ENCODE results near the gene RAD51B.

RAD51B gene

DNA sequence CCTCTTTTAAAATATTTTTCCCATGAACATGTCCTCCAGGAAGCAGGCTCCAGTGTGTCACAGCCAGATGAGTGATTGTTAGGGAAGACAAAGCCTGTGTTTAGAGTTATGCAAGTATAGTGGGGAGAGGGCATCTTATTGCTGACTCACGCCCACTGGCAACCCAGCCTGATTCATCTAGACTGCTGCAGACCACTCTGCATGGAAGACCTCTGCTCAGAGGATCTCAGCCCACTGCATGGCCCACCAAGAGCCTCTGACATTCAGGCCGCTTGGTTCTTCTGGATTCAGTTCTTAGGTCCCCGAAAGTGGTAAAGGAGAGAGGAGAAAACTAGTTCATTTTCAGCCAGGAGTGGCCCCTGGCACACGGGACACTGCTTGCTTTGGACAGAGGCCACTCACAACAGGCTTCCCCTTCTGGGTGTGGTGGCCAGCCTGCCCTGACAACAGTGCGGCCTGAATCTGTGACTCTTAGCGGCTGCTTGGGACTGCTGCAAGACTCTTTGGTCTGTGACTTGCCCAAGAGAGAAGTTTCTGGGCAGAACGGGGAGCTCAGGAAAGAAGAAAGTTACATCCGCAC, 707.0 kb downstream of the RAD51B start:
- H3K27ac ChIP-seq (ENCODE audit: low read depth, low read length): peak overlapping the region; percentile 17
- no peak overlapping the region for H3K4me3 ChIP-seq (ENCODE audit: low read depth in 1 of 2, low read length in 2 of 2)
- H3K9me3 ChIP-seq (ENCODE audit: control insufficient read depth in 1 of 2, low read length in 2 of 2): peaks cover 3 to 5% of the 10 kb centered on the region in 2 donors
- H3K36me3 ChIP-seq (ENCODE audit: control insufficient read depth in 1 of 2, insufficient read depth in 2 of 2, low read length in 2 of 2): no peaks in the 10 kb centered on the region
- H3K9ac ChIP-seq (ENCODE audit: low read depth in 1 of 2, low read length in 2 of 2): no peak overlapping the region
- no peaks in the 10 kb centered on the region for H3K27me3 ChIP-seq (ENCODE audit: control insufficient read depth in 1 of 2, insufficient read depth in 2 of 2, low read length in 2 of 2)
- peaks cover 11 to 40% of the 10 kb centered on the region in 2 donors for H3K4me1 ChIP-seq (ENCODE audit: control insufficient read depth in 1 of 2, insufficient read depth in 2 of 2, low read length in 2 of 2)

GRCh38 chr14:68527329-68527851, 707.8 kb downstream of the RAD51B start:
- Histone ChIP-seq H3K4me3 (ENCODE audit: low read depth in 1 of 2, low read length in 2 of 2) (no peak overlapping the region), H3K9me3 (ENCODE audit: control insufficient read depth in 1 of 2, low read length in 2 of 2) (peaks cover 3 to 5% of the 10 kb centered on the region in 2 donors), H3K27me3 (ENCODE audit: control insufficient read depth in 1 of 2, insufficient read depth in 2 of 2, low read length in 2 of 2) (no peaks in the 10 kb centered on the region), H3K36me3 (ENCODE audit: control insufficient read depth in 1 of 2, insufficient read depth in 2 of 2, low read length in 2 of 2) (no peaks in the 10 kb centered on the region), H3K9ac (ENCODE audit: low read depth in 1 of 2, low read length in 2 of 2) (no peak overlapping the region), H3K4me1 (ENCODE audit: control insufficient read depth in 1 of 2, insufficient read depth in 2 of 2, low read length in 2 of 2) (peaks cover 11 to 32% of the 10 kb centered on the region in 2 donors), H3K27ac (ENCODE audit: low read depth, low read length) (peak overlapping the region; percentile 55)

- Histone ChIP-seq H3K9ac (ENCODE audit: low read depth in 1 of 2, low read length in 2 of 2) (no peak overlapping the region), H3K4me3 (ENCODE audit: low read depth in 1 of 2, low read length in 2 of 2) (no peak overlapping the region), H3K27ac (ENCODE audit: low read depth, low read length) (no peak overlapping the region), H3K36me3 (ENCODE audit: control insufficient read depth in 1 of 2, insufficient read depth in 2 of 2, low read length in 2 of 2) (no peaks in the 10 kb centered on the region), H3K4me1 (ENCODE audit: control insufficient read depth in 1 of 2, insufficient read depth in 2 of 2, low read length in 2 of 2) (peaks cover 11 to 26% of the 10 kb centered on the region in 2 donors), H3K9me3 (ENCODE audit: control insufficient read depth in 1 of 2, low read length in 2 of 2) (peaks cover 3 to 5% of the 10 kb centered on the region in 2 donors), H3K27me3 (ENCODE audit: control insufficient read depth in 1 of 2, insufficient read depth in 2 of 2, low read length in 2 of 2) (no peaks in the 10 kb centered on the region)
These were observed 708.6 kb downstream of the RAD51B start for GRCh38 chr14:68528040-68528687.

DNA sequence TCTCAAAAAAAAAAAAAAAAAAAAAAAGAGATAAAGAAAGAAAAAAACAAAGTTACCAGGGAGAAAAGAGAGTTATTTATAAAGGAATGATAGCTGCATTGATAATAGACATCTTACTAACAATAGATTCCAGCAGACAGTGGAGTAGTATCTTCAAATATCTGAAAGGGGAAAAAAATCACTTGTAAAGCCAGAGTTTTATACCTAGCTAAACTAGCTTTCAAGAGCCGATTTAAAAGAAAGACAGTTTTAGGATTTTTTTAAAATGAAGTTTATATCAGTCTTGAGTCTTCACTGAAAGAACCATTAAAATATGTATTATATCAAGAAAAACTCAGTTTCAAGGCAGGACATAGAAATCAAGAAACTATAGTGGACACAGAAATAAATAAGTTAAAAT, 710.9 kb downstream of the RAD51B start:
- H3K36me3 ChIP-seq (ENCODE audit: control insufficient read depth in 1 of 2, insufficient read depth in 2 of 2, low read length in 2 of 2): no peaks in the 10 kb centered on the region
- H3K9ac ChIP-seq (ENCODE audit: low read depth in 1 of 2, low read length in 2 of 2): no peak overlapping the region

DNA sequence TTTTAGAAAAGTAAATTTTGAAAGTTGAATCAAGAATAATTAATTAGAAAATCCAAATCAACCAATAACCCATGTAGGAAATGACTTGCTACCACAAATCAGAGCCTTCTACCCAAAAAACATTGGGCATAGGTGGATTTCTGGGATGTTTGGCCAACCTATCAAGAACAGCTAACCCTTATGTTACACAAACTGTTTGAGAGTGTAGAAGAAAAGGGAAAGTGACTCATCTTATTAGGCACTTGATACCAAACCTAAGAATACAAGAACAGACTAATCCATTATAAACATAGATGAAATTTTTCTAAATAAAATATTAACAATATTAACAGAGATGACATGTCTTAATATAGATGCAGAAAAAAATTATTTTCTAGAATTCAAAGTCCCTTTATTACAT, 712.9 kb downstream of the RAD51B start:
- Histone ChIP-seq H3K4me1 (ENCODE audit: control insufficient read depth in 1 of 2, insufficient read depth in 2 of 2, low read length in 2 of 2) (peaks cover 1 to 13% of the 10 kb centered on the region in 2 donors), H3K9ac (ENCODE audit: low read depth in 1 of 2, low read length in 2 of 2) (no peak overlapping the region), H3K4me3 (ENCODE audit: low read depth in 1 of 2, low read length in 2 of 2) (no peak overlapping the region), H3K27ac (ENCODE audit: low read depth, low read length) (no peak overlapping the region), H3K27me3 (ENCODE audit: control insufficient read depth in 1 of 2, insufficient read depth in 2 of 2, low read length in 2 of 2) (no peaks in the 10 kb centered on the region), H3K36me3 (ENCODE audit: control insufficient read depth in 1 of 2, insufficient read depth in 2 of 2, low read length in 2 of 2) (no peaks in the 10 kb centered on the region), H3K9me3 (ENCODE audit: control insufficient read depth in 1 of 2, low read length in 2 of 2) (peaks cover 3 to 5% of the 10 kb centered on the region in 2 donors)

More for the DNA sequence above, 710.9 kb downstream of the RAD51B start:
- Histone ChIP-seq H3K27ac (ENCODE audit: low read depth, low read length) (no peak overlapping the region), H3K27me3 (ENCODE audit: control insufficient read depth in 1 of 2, insufficient read depth in 2 of 2, low read length in 2 of 2) (no peaks in the 10 kb centered on the region), H3K4me3 (ENCODE audit: low read depth in 1 of 2, low read length in 2 of 2) (no peak overlapping the region), H3K4me1 (ENCODE audit: control insufficient read depth in 1 of 2, insufficient read depth in 2 of 2, low read length in 2 of 2) (peaks cover 11 to 24% of the 10 kb centered on the region in 2 donors), H3K9me3 (ENCODE audit: control insufficient read depth in 1 of 2, low read length in 2 of 2) (peaks cover 3 to 5% of the 10 kb centered on the region in 2 donors)

GRCh38 chr14:68534276-68534675, 714.7 kb downstream of the RAD51B start:
- Histone ChIP-seq H3K27me3 (ENCODE audit: control insufficient read depth in 1 of 2, insufficient read depth in 2 of 2, low read length in 2 of 2) (no peaks in the 10 kb centered on the region), H3K36me3 (ENCODE audit: control insufficient read depth in 1 of 2, insufficient read depth in 2 of 2, low read length in 2 of 2) (no peaks in the 10 kb centered on the region), H3K27ac (ENCODE audit: low read depth, low read length) (no peak overlapping the region)

DNA sequence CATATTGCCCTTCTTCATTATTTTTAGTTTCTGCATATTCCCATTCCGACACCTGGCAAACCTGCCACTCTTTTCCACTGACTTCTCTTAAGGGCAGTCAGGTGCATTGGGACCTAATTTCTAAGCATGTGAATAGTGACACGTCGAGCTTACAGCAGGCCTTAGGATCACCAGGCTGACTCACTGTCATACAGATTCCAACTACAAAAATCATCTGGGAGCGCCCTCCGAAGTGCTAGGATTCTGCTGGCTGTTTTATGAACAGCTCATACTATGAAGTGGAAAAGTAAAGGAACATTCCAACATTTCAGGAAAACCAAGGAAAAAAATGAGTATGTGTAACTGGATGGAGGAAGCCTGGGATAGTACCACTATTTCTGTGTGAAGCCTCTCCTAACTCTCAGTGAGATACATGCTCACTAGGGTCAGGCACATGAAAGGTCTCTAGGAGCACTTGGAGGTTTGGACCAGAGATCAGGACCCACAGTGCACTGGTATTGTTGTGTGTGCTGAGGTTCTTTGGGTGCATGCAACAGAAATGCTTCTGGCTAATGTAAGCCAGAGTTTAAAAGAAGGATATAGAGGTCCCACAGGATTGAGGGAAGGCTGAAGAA, 715.9 kb downstream of the RAD51B start:
- Histone ChIP-seq H3K4me1 (ENCODE audit: control insufficient read depth in 1 of 2, insufficient read depth in 2 of 2, low read length in 2 of 2) (no peaks in the 10 kb centered on the region), H3K9ac (ENCODE audit: low read depth in 1 of 2, low read length in 2 of 2) (no peak overlapping the region), H3K27ac (ENCODE audit: low read depth, low read length) (no peak overlapping the region), H3K4me3 (ENCODE audit: low read depth in 1 of 2, low read length in 2 of 2) (no peak overlapping the region), H3K27me3 (ENCODE audit: control insufficient read depth in 1 of 2, insufficient read depth in 2 of 2, low read length in 2 of 2) (no peaks in the 10 kb centered on the region), H3K36me3 (ENCODE audit: control insufficient read depth in 1 of 2, insufficient read depth in 2 of 2, low read length in 2 of 2) (no peaks in the 10 kb centered on the region), H3K9me3 (ENCODE audit: control insufficient read depth in 1 of 2, low read length in 2 of 2) (no peaks in the 10 kb centered on the region)

More at GRCh38 chr14:68534276-68534675, 714.7 kb downstream of the RAD51B start:
- no peak overlapping the region for H3K9ac ChIP-seq (ENCODE audit: low read depth in 1 of 2, low read length in 2 of 2)
- no peaks in the 10 kb centered on the region for H3K4me1 ChIP-seq (ENCODE audit: control insufficient read depth in 1 of 2, insufficient read depth in 2 of 2, low read length in 2 of 2)
- H3K4me3 ChIP-seq (ENCODE audit: low read depth in 1 of 2, low read length in 2 of 2): no peak overlapping the region
- peaks cover 3% of the 10 kb centered on the region in 2 donors for H3K9me3 ChIP-seq (ENCODE audit: control insufficient read depth in 1 of 2, low read length in 2 of 2)

DNA sequence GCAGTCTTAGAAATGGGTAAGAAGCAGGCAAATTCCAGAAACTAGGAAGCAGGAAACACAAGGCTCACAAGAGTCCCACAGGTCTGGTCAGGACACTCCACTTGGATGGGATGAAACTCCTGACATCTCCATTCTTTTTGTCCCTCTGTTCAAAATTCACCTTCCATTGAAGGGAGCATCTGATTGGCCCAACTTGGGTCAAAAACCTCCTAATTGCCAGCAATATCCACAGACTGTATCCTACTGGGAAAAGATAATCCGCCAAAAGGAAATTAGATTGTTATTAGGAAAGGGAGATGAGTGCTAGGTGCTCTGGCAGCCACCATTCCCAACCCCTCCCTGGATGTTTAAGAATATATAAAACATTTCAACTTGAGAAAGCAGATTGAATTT, 716.4 kb downstream of the RAD51B start:
- H3K4me3 ChIP-seq (ENCODE audit: low read depth in 1 of 2, low read length in 2 of 2): no peak overlapping the region
- H3K27ac ChIP-seq (ENCODE audit: low read depth, low read length): no peak overlapping the region
- no peaks in the 10 kb centered on the region for H3K9me3 ChIP-seq (ENCODE audit: control insufficient read depth in 1 of 2, low read length in 2 of 2)
- no peaks in the 10 kb centered on the region for H3K4me1 ChIP-seq (ENCODE audit: control insufficient read depth in 1 of 2, insufficient read depth in 2 of 2, low read length in 2 of 2)
- no peaks in the 10 kb centered on the region for H3K36me3 ChIP-seq (ENCODE audit: control insufficient read depth in 1 of 2, insufficient read depth in 2 of 2, low read length in 2 of 2)
- H3K27me3 ChIP-seq (ENCODE audit: control insufficient read depth in 1 of 2, insufficient read depth in 2 of 2, low read length in 2 of 2): no peaks in the 10 kb centered on the region
- no peak overlapping the region for H3K9ac ChIP-seq (ENCODE audit: low read depth in 1 of 2, low read length in 2 of 2)

DNA sequence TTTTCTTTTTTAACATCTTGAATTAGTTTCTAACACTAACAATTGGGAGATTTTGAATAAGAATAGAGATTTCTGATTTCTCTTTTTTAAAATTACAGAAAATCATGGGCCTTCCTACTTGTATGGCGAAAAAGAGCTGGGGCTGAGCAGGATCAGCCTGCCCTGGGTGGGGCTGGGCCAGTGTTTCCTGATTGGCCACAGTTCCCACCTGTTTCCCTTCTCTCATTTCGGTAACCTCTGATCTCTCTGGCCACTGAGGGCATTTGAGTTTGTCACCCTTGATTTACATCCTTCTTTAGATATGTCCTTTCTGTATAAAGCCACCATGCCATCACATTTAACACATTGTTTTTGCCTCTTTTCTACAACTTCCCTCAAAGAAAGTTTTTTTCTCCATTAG, 719.1 kb downstream of the RAD51B start:
- Histone ChIP-seq H3K36me3 (ENCODE audit: control insufficient read depth in 1 of 2, insufficient read depth in 2 of 2, low read length in 2 of 2) (no peaks in the 10 kb centered on the region), H3K9me3 (ENCODE audit: control insufficient read depth in 1 of 2, low read length in 2 of 2) (no peaks in the 10 kb centered on the region), H3K27ac (ENCODE audit: low read depth, low read length) (no peak overlapping the region), H3K27me3 (ENCODE audit: control insufficient read depth in 1 of 2, insufficient read depth in 2 of 2, low read length in 2 of 2) (no peaks in the 10 kb centered on the region), H3K4me3 (ENCODE audit: low read depth in 1 of 2, low read length in 2 of 2) (no peak overlapping the region), H3K9ac (ENCODE audit: low read depth in 1 of 2, low read length in 2 of 2) (no peak overlapping the region), H3K4me1 (ENCODE audit: control insufficient read depth in 1 of 2, insufficient read depth in 2 of 2, low read length in 2 of 2) (no peaks in the 10 kb centered on the region)

DNA sequence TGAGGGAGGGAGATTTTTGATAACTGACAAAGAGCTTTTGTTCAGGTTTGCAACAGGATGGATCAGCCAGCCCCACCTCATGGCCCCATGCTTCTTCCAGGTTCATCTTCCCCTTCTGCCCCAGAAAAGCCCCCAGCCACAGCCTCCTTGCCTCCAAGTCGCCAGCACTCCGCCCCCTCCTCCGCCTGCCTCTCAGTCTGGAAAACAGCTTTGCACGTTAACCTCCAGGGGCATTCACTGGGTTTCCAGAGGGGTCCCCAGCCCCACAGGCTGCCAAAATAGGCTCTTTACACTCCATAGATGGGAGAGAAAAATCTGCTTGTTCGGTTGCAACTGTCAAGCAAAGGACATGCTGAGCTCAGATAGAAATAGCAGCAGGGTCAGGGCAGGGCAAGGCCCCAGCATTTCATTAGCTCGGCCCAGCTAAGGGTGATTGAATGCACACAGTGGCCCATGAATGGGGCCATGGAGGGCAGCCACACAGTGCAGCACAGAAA, 719.7 kb downstream of the RAD51B start:
- Histone ChIP-seq H3K9ac (ENCODE audit: low read depth in 1 of 2, low read length in 2 of 2) (no peak overlapping the region), H3K27ac (ENCODE audit: low read depth, low read length) (no peak overlapping the region)

More for the DNA sequence above, 719.7 kb downstream of the RAD51B start:
- H3K4me3 ChIP-seq (ENCODE audit: low read depth in 1 of 2, low read length in 2 of 2): no peak overlapping the region
- H3K36me3 ChIP-seq (ENCODE audit: control insufficient read depth in 1 of 2, insufficient read depth in 2 of 2, low read length in 2 of 2): no peaks in the 10 kb centered on the region
- no peaks in the 10 kb centered on the region for H3K4me1 ChIP-seq (ENCODE audit: control insufficient read depth in 1 of 2, insufficient read depth in 2 of 2, low read length in 2 of 2)
- no peaks in the 10 kb centered on the region for H3K27me3 ChIP-seq (ENCODE audit: control insufficient read depth in 1 of 2, insufficient read depth in 2 of 2, low read length in 2 of 2)
- no peaks in the 10 kb centered on the region for H3K9me3 ChIP-seq (ENCODE audit: control insufficient read depth in 1 of 2, low read length in 2 of 2)
